GM12878 (cell line): ENCODE measurements around the gene MAGI3. TPM values are rescaled to one million over a fixed set of nuclear protein-coding genes. Genes with fewer than 3 reads are reported as not detected.
"Not testable (repeated sequence)": the region's sequence is repeated elsewhere in the genome, so short reads cannot be mapped to it uniquely, and the experiment has no call there.

ENCODE experiments used
- ATAC-seq: fragments of 200-7000 bp; cut with Tn5 transposase; 3 replicates; pipeline ENCODE4 v1.9.1; 2020; ENCODE audit warnings: mild to moderate bottlenecking, moderate library complexity
- BruUV-seq: library from RNA; stranded (reverse); fragments of 400-500 nt; replicated peaks from 2 replicates; lab custom pipeline; 2021; lab: Mats Ljungman, UMichigan
- CTCF ChIA-PET: fragments of 300-600 bp; sonication (Branson Sonifier 250); formaldehyde crosslinking; extraction: SDS; loops from one replicate; lab custom pipeline; 2021; ENCODE audit warnings: inconsistent platforms; lab: Yijun Ruan, JAX
- POLR2A ChIA-PET: fragments of 350-600 bp; formaldehyde crosslinking; extraction: SDS; loops from one replicate; lab custom pipeline; 2021; ENCODE audit warnings: inconsistent platforms; lab: Charles Lee
- RAD21 ChIA-PET: fragments of 300-600 bp; sonication (Branson Sonifier 250); formaldehyde crosslinking; loops from one replicate; lab custom pipeline; 2023; ENCODE audit warnings: antibody characterized with exemption; ENCODE audit not compliant: unreplicated experiment; lab: Charles Lee
- SMC1A ChIA-PET: fragments of 300-600 bp; sonication (Branson Sonifier 250); formaldehyde crosslinking; loops from one replicate; lab custom pipeline; 2023; ENCODE audit not compliant: unreplicated experiment, uncharacterized antibody; lab: Charles Lee
- DNase-seq: peaks from one replicate; pipeline ENCODE4 v3.0.0-alpha.2; 2011; ENCODE audit warnings: low read depth, low spot score
- FAIRE-seq: peaks from 3 replicates; lab custom pipeline; 2011; peaks lifted over from hg19 to GRCh38; lab: Jason Lieb, UNC
- H2AFZ ChIP-seq: 2 replicates; pipeline ENCODE4 v1.6.0; 2011; ENCODE audit warnings: low read depth, low read length, control low read depth; ENCODE audit not compliant: control insufficient read depth
- H3K27ac ChIP-seq: 2 replicates; pipeline ENCODE4 v1.5.1; 2011; ENCODE audit warnings: control low read depth; ENCODE audit not compliant: control insufficient read depth, insufficient read depth
- H3K27me3 ChIP-seq, 2 experiments: replicated peaks in 1 of 2; 2 replicates each; pipeline versions ENCODE4 v1.6.0 to v1.6.1; 2011; ENCODE audit warnings: low read length in 1 of 2; ENCODE audit not compliant: control insufficient read depth in 2 of 2, insufficient read depth in 2 of 2
- H3K36me3 ChIP-seq, 2 experiments: 2 replicates each; pipeline ENCODE4 v1.5.1; 2011; ENCODE audit warnings: low read length in 1 of 2; ENCODE audit not compliant: control insufficient read depth in 2 of 2, insufficient read depth in 2 of 2
- H3K4me1 ChIP-seq: 2 replicates; pipeline ENCODE4 v1.6.1; 2011; ENCODE audit warnings: mild to moderate bottlenecking, low read length, moderate library complexity, mixed read lengths; ENCODE audit not compliant: control insufficient read depth, insufficient read depth
- H3K4me2 ChIP-seq: 2 replicates; pipeline ENCODE4 v1.6.0; 2011; ENCODE audit warnings: control low read depth; ENCODE audit not compliant: control insufficient read depth, insufficient read depth
- H3K4me3 ChIP-seq: fragments of 200-600 bp; sonication (generic); 2 replicates; pipeline ENCODE4 v1.5.1; 2016
- H3K79me2 ChIP-seq: 2 replicates; pipeline ENCODE4 v1.6.0; 2011; ENCODE audit warnings: low read length; ENCODE audit not compliant: control insufficient read depth, insufficient read depth
- H3K9ac ChIP-seq: 2 replicates; pipeline ENCODE4 v1.8.0; 2011; ENCODE audit warnings: low read length, control low read depth, mixed read lengths; ENCODE audit not compliant: control insufficient read depth, insufficient read depth
- H3K9me3 ChIP-seq: replicated peaks from 3 replicates; pipeline ENCODE4 v1.5.1; 2011; ENCODE audit warnings: mild to moderate bottlenecking, low read length; ENCODE audit not compliant: control insufficient read depth, insufficient read depth
- H4K20me1 ChIP-seq: 2 replicates; pipeline ENCODE4 v1.6.0; 2011; ENCODE audit not compliant: control insufficient read depth, insufficient read depth
- BHLHE40 ChIP-seq, 2 experiments: fragments of 450-650 bp in 1 of 2; IDR thresholded peaks; 2 replicates each; pipeline ENCODE4 v1.6.1; 2011 to 2017; ENCODE audit warnings: low read depth in 2 of 2, borderline replicate concordance in 1 of 2, improper control_type of control experiment in 1 of 2, low read length in 1 of 2, mild to moderate bottlenecking in 1 of 2
- BRCA1 ChIP-seq: IDR thresholded peaks from 2 replicates; pipeline ENCODE4 v1.6.1; 2011; ENCODE audit warnings: low read depth, low read length, improper control_type of control experiment
- EP300 ChIP-seq, 2 experiments: fragments of 150-350 bp in 1 of 2; IDR thresholded peaks; 2 replicates each; pipeline ENCODE4 v1.6.1; 2011 to 2012; ENCODE audit warnings: low read depth in 2 of 2, low read length in 2 of 2, borderline replicate concordance in 1 of 2, improper control_type of control experiment in 1 of 2, inconsistent platforms in 1 of 2; ENCODE audit not compliant: control insufficient read depth in 1 of 2
- ESRRA ChIP-seq: IDR thresholded peaks from 2 replicates; pipeline ENCODE4 v1.6.1; 2012; ENCODE audit warnings: mild to moderate bottlenecking, low read length, improper control_type of control experiment
- HDAC2 ChIP-seq: fragments of 200-600 bp; sonication (generic); IDR thresholded peaks from 2 replicates; pipeline ENCODE4 v1.6.1; 2017
- IKZF2 ChIP-seq, 2 experiments: fragments of 450-650 bp; IDR thresholded peaks; 2 replicates each; pipeline ENCODE4 v1.6.1; 2017; ENCODE audit warnings: mild to moderate bottlenecking in 2 of 2, moderate library complexity in 2 of 2
- MYC ChIP-seq: IDR thresholded peaks from 2 replicates; pipeline ENCODE4 v1.6.1; 2011; ENCODE audit warnings: mild to moderate bottlenecking, low read length, moderate library complexity, inconsistent platforms; ENCODE audit not compliant: insufficient read depth, insufficient replicate concordance, insufficient read length, severe bottlenecking
- NBN ChIP-seq: fragments of 450-650 bp; IDR thresholded peaks from 2 replicates; pipeline ENCODE4 v1.6.1; 2016
- PBX3 ChIP-seq: IDR thresholded peaks from 2 replicates; pipeline ENCODE4 v1.6.1; 2011; ENCODE audit warnings: mild to moderate bottlenecking, low read depth, low read length, moderate library complexity; ENCODE audit not compliant: insufficient replicate concordance
- RELB ChIP-seq: fragments of 450-650 bp; IDR thresholded peaks from 2 replicates; pipeline ENCODE4 v1.6.1; 2017; ENCODE audit warnings: low read depth, mild to moderate bottlenecking, moderate library complexity
- TARDBP ChIP-seq: IDR thresholded peaks from 2 replicates; pipeline ENCODE4 v1.6.1; 2016; ENCODE audit warnings: borderline replicate concordance
- ZNF24 ChIP-seq: fragments of 450-650 bp; IDR thresholded peaks from 2 replicates; pipeline ENCODE4 v1.6.1; 2017; ENCODE audit warnings: antibody characterized with exemption, mild to moderate bottlenecking
- WGBS: methylation state at CpG from one replicate; pipeline ENCODE4 v1.1.6; 2016; ENCODE audit warnings: low lambda C conversion rate; ENCODE audit not compliant: insufficient replicate concordance, insufficient coverage; ENCODE audit errors: missing lambda C conversion rate; 5-methylcytosine and 5-hydroxymethylcytosine counted together
- in situ Hi-C: fragments of 300-500 bp; cut with MboI; formaldehyde crosslinking; loops from 9 replicates; pipeline ENCODE4 v1.14.3; 2018; ENCODE audit warnings: mixed read lengths
- intact Hi-C: fragments of 100-400 bp; cut with micrococcal nuclease; formaldehyde crosslinking; loops from one replicate; pipeline ENCODE4 v1.14.2; 2022; ENCODE audit not compliant: unreplicated experiment
- polyA plus RNA-seq, 11 experiments: library from polyadenylated mRNA; depleted of rRNA in 4 of 11; unstranded in 6 of 11; stranded (reverse) in 5 of 11; fragments of >200 nt; fragmentation: Nextera tagmentation in 4 of 11; fragmentation: Illumina TruSeq in 1 of 11; extraction: Ambion mirVana in 4 of 11; extraction: Trizol in 1 of 11; gene quantifications; 1 replicate in 1 of 11; 2 replicates in 10 of 11; pipeline versions ENCODE4 v1.2.1 to v1.2.3, GENCODE V29; 2011 to 2016; ENCODE audit warnings: inconsistent platforms in 2 of 11, missing spikeins in 2 of 11, low read depth in 1 of 11
- total RNA-seq, 4 experiments: library from RNA; depleted of rRNA in 3 of 4; stranded (reverse); fragments of >200 nt in 3 of 4; fragmentation: Illumina TruSeq in 1 of 4; extraction: Trizol in 1 of 4; gene quantifications; 2 replicates each; pipeline versions ENCODE4 v1.2.1 to v1.2.3, GENCODE V29; 2013 to 2021

MAGI3 gene
- total and polyA plus RNA-seq, 10 of the 15 experiments (the other 5 are each of a cell fraction or from before 2014, with no cell fraction given), result 0.17 to 0.65 (median 0.32) TPM

- TF ChIP-seq NBN (no peak), IKZF2 (IDR thresholded peaks at IDR 0.05) (no peak), TARDBP (no peak), HDAC2 (no peak)
Measured at GRCh38 chr1:113565621-113566020, 175.3 kb downstream of the MAGI3 start (continued).

- no peaks in the 10 kb centered on the region for H3K79me2 ChIP-seq
- SMC1A ChIA-PET, result no interaction called here
- H3K4me2 ChIP-seq, result no peak overlapping the region
- POLR2A ChIA-PET, result no interaction called here
- intact Hi-C loops (no loop called here), in situ Hi-C loops (no loop called here)
- H2AFZ ChIP-seq, result no peak overlapping the region
- ATAC-seq (no peak), DNase-seq (no peak), FAIRE-seq (no peak)
- no peak overlapping the region for H3K4me3 ChIP-seq
- H3K36me3 ChIP-seq, result no peaks in the 10 kb centered on the region
- no peak overlapping the region for H3K27ac ChIP-seq
- no peaks in the 10 kb centered on the region for H3K4me1 ChIP-seq
- TF ChIP-seq EP300 (IDR thresholded peaks at IDR 0.05; ENCODE audit: borderline replicate concordance in 1 of 2, control insufficient read depth in 1 of 2, low read depth in 2 of 2, low read length in 2 of 2) (no peak), ZNF24 (no peak), BRCA1 (no peak), PBX3 (no peak), MYC (no peak), BHLHE40 (IDR thresholded peaks at IDR 0.05; ENCODE audit: borderline replicate concordance in 1 of 2, low read depth in 2 of 2, low read length in 1 of 2) (no peak), RELB (no peak), ESRRA (no peak)
- BruUV-seq, result no TSS peak
- H3K27me3 ChIP-seq, result no peaks in the 10 kb centered on the region
- RAD21 ChIA-PET, result no interaction called here
- CTCF ChIA-PET, result no interaction called here
- no peaks in the 10 kb centered on the region for H3K9me3 ChIP-seq
- H3K9ac ChIP-seq, result no peak overlapping the region
- H4K20me1 ChIP-seq, result no peaks in the 10 kb centered on the region
Measured at GRCh38 chr1:113567427-113567826, 177.1 kb downstream of the MAGI3 start.

- SMC1A ChIA-PET, H3K4me2 ChIP-seq, RAD21 ChIA-PET, intact Hi-C loops, H3K9ac ChIP-seq, FAIRE-seq, DNase-seq, H3K79me2 ChIP-seq, in situ Hi-C loops, H3K36me3 ChIP-seq, H2AFZ ChIP-seq, H3K4me3 ChIP-seq, H3K27ac ChIP-seq, H3K27me3 ChIP-seq, ATAC-seq, H4K20me1 ChIP-seq, H3K4me1 ChIP-seq, H3K9me3 ChIP-seq, CTCF ChIA-PET, BruUV-seq: not testable (repeated sequence)
- POLR2A ChIA-PET, result interaction anchor here (0.6 kb wide), 1 partner anchor 744 kb away, joined by 3 read pairs; no protein-coding TSS in a partner anchor
- 46% methylated on average over 6 of the region's 6 CpGs for WGBS
Measured at GRCh38 chr1:113575744-113576260, 185.5 kb downstream of the MAGI3 start.
